ENCODE measurements around the gene C11orf21. TPM values are rescaled to one million over a fixed set of nuclear protein-coding genes. Genes with fewer than 3 reads are reported as not detected.

Gene C11orf21
- total and polyA plus RNA-seq, 2 of the 8 experiments (the other 6 are each of a cell fraction or from before 2014, with no cell fraction given), result not detected

DNA sequence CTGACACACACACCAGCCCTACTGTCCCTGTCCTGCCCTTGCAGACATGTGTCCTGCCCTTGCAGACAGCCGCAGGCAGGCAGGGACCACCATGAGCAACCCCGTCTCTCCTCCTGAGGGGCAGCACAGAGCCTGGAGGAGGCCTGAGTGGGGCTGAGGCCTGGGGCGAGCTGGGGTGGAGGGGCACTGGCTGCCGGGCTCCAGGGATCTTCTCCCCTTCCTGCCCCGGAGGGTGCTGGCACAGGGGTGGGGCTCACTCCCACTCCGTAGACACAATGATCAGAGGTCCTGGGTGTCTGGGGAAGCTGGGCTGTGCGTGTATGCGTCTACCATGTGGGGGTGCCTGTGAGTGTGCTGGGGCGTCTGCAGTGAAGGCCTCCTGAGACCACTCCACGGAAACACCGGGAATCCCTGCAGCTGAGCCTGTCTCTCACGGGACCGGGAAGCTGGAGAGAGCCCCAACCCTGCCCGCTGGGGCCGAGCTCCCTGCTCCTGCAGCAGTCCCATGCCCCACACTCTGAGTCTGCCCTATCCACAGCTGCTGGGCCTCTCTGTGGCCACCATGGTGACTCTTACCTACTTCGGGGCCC lies 683 bp upstream of the C11orf21 start:
- no peak overlapping the region for H2AFZ ChIP-seq (ENCODE audit: low read length)
- H2BK5ac ChIP-seq (ENCODE audit: low read depth, low read length), result no peak overlapping the region
- DNase-seq (ENCODE audit: low read depth in 1 of 2, low spot score in 2 of 2) (no peak), FAIRE-seq (no peak)
- WGBS, 2 experiments (ENCODE audit: extremely low coverage in 1 of 2, insufficient coverage in 1 of 2, insufficient read length in 1 of 2, insufficient replicate concordance in 2 of 2, low coverage in 1 of 2, low lambda C conversion rate in 2 of 2, missing lambda C conversion rate in 1 of 2), result 93% methylated on average over 11 of the region's 16 CpGs; no CpG with 5 or more reads in 1 of the 2 experiments
- no peak overlapping the region for H2BK120ac ChIP-seq (replicated peaks; ENCODE audit: low read depth, low read length)
- no peak overlapping the region for H4K91ac ChIP-seq (replicated peaks; ENCODE audit: insufficient read length, low read length)
- no peaks in the 10 kb centered on the region for H3K9me3 ChIP-seq (ENCODE audit: insufficient read depth in 2 of 2, low read depth in 1 of 2, low read length in 1 of 2)
- H3K36me3 ChIP-seq (ENCODE audit: control insufficient read depth in 2 of 4, insufficient read depth in 4 of 4, low read length in 3 of 4), result no peaks in the 10 kb centered on the region
- no peak overlapping the region for H3K56ac ChIP-seq (replicated peaks; ENCODE audit: insufficient read length, low read depth, low read length)
- peaks cover 0 to 3% of the 10 kb centered on the region in 2 experiments for H4K20me1 ChIP-seq (replicated peaks in 1 of 2; ENCODE audit: control insufficient read depth in 1 of 2, insufficient read depth in 2 of 2, low read length in 2 of 2)
- no peak overlapping the region for H2BK20ac ChIP-seq (ENCODE audit: low read length)
- H3K18ac ChIP-seq (ENCODE audit: extremely low read depth, low read length), result no peak overlapping the region
- peaks cover 0 to 3% (median 0%) of the 10 kb centered on the region in 4 experiments; a peak in 1 of 7 replicates for H3K4me1 ChIP-seq (replicated peaks in 1 of 4; ENCODE audit: control insufficient read depth in 3 of 4, insufficient read depth in 4 of 4, low read length in 3 of 4)
- no peak overlapping the region for H3K4me3 ChIP-seq (ENCODE audit: extremely low read depth in 1 of 4, insufficient read depth in 2 of 4, low read depth in 3 of 4, low read length in 4 of 4)
- POLR2A ChIA-PET (ENCODE audit: partially characterized antibody), result interaction anchor here (1.4 kb wide), 1 partner anchor 76 kb away, joined by 5 read pairs; no protein-coding TSS in a partner anchor
- H3K79me2 ChIP-seq (ENCODE audit: control insufficient read depth in 1 of 2, insufficient read depth in 2 of 2, low read length in 2 of 2), result no peaks in the 10 kb centered on the region
- no peaks in the 10 kb centered on the region for H3K23me2 ChIP-seq (ENCODE audit: low read depth, low read length)
- no peak overlapping the region for H3K4me2 ChIP-seq (ENCODE audit: insufficient read depth in 1 of 2, low read depth in 2 of 2, low read length in 2 of 2)
- no peak overlapping the region; a peak in 1 of 7 replicates for H3K9ac ChIP-seq (replicated peaks in 1 of 4; ENCODE audit: extremely low read depth in 1 of 4, low read depth in 3 of 4, low read length in 3 of 4)
- no peak overlapping the region for H2BK12ac ChIP-seq (ENCODE audit: low read depth, low read length)
- H3K14ac ChIP-seq (ENCODE audit: insufficient read length), result no peak overlapping the region
- no peak overlapping the region for H3K4ac ChIP-seq (replicated peaks; ENCODE audit: insufficient read length, low read depth, low read length)
- H4K8ac ChIP-seq (ENCODE audit: extremely low read depth, insufficient read depth, low read length), result peak overlapping the region; percentile 41; the same call in 1 of the 2 replicates
- CTCF ChIA-PET (ENCODE audit: partially characterized antibody), result interaction anchor here (0.9 to 14.9 kb wide), 12 partner anchors 8 to 148 kb away, joined by 3 to 333 read pairs (median 22); partner anchors contain the start of gene TSSC4
- no peak overlapping the region for H2BK15ac ChIP-seq (ENCODE audit: low read length)
- H3K79me1 ChIP-seq (ENCODE audit: low read depth, low read length), result no peaks in the 10 kb centered on the region
- H2AK5ac ChIP-seq (ENCODE audit: low read depth, low read length), result no peak overlapping the region
- H4K5ac ChIP-seq (ENCODE audit: insufficient read length, low read depth, low read length), result no peak overlapping the region
- no peak overlapping the region for H3K27ac ChIP-seq (ENCODE audit: low read depth, low read length)
- peaks cover 0 to 2% (median 0%) of the 10 kb centered on the region in 4 experiments; a peak in 1 of 7 replicates for H3K27me3 ChIP-seq (replicated peaks in 1 of 4; ENCODE audit: control insufficient read depth in 3 of 4, extremely low read depth in 1 of 4, insufficient read depth in 3 of 4, low read length in 3 of 4)
- no peak overlapping the region for H3K23ac ChIP-seq (ENCODE audit: insufficient read length)
- TF ChIP-seq SP4 (IDR thresholded peaks at IDR 0.05; ENCODE audit: low read length) (no peak), GTF2F1 (IDR thresholded peaks at IDR 0.05; ENCODE audit: borderline replicate concordance, low read depth, low read length) (no peak), CHD2 (IDR thresholded peaks at IDR 0.05; ENCODE audit: low read length) (no peak), FOSL1 (IDR thresholded peaks at IDR 0.05; ENCODE audit: insufficient read depth, low read depth, low read length) (no peak), RXRA (IDR thresholded peaks at IDR 0.05; ENCODE audit: insufficient read depth, low read depth, low read length) (no peak), RNF2 (IDR thresholded peaks at IDR 0.05; ENCODE audit: borderline replicate concordance, low read depth, low read length, missing control alignments, poor library complexity, severe bottlenecking) (no peak), TAF1 (IDR thresholded peaks at IDR 0.05; ENCODE audit: low read depth, low read length) (no peak), KDM4A (IDR thresholded peaks at IDR 0.05; ENCODE audit: low read depth, low read length, severe bottlenecking) (no peak), CREB1 (IDR thresholded peaks at IDR 0.05) (no peak)
- TF ChIP-seq, protein P1, sequence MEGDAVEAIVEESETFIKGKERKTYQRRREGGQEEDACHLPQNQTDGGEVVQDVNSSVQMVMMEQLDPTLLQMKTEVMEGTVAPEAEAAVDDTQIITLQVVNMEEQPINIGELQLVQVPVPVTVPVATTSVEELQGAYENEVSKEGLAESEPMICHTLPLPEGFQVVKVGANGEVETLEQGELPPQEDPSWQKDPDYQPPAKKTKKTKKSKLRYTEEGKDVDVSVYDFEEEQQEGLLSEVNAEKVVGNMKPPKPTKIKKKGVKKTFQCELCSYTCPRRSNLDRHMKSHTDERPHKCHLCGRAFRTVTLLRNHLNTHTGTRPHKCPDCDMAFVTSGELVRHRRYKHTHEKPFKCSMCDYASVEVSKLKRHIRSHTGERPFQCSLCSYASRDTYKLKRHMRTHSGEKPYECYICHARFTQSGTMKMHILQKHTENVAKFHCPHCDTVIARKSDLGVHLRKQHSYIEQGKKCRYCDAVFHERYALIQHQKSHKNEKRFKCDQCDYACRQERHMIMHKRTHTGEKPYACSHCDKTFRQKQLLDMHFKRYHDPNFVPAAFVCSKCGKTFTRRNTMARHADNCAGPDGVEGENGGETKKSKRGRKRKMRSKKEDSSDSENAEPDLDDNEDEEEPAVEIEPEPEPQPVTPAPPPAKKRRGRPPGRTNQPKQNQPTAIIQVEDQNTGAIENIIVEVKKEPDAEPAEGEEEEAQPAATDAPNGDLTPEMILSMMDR (IDR thresholded peaks at IDR 0.05; ENCODE audit: control extremely low read depth in 1 of 3, insufficient read depth in 1 of 3, low read depth in 1 of 3, low read length in 3 of 3), result no peak

Measured in H1 (cell line).